Occipital lobe (tissue), 2 donors: ENCODE measurements around the gene SPC24. TPM values are rescaled to one million over a fixed set of nuclear protein-coding genes. Genes with fewer than 3 reads are reported as not detected.
A peak's percentile ranks its signal among the peaks of the same experiment; 100 is the strongest.
"Not testable (repeated sequence)": the region's sequence is repeated elsewhere in the genome, so short reads cannot be mapped to it uniquely, and the experiment has no call there.

ENCODE experiments used
- DNase-seq: peaks from one replicate; lab custom pipeline; 2025; lab: John Stamatoyannopoulos, UW
- total RNA-seq: library from RNA; depleted of rRNA; stranded (reverse); fragments of >200 nt; gene quantifications from one replicate; pipeline ENCODE4 v1.2.3, GENCODE V29; 2014

SPC24 gene
- total RNA-seq, 1 donor from 2014 or later = 6.4 TPM

GRCh38 chr19:11131471-11131870 lies 24.1 kb downstream of the SPC24 start:
- no peak for DNase-seq

GRCh38 chr19:11130824-11131455 lies 24.6 kb downstream of the SPC24 start:
- DNase-seq = peak; percentile 43

- DNase-seq = no peak
These were observed 27.7 kb downstream of the SPC24 start for GRCh38 chr19:11127905-11128304.

- peak; percentile 29 for DNase-seq
These were observed 29.4 kb downstream of the SPC24 start for GRCh38 chr19:11125994-11126685.

GRCh38 chr19:11124157-11124556 lies 31.4 kb downstream of the SPC24 start:
- DNase-seq = not testable (repeated sequence)

GRCh38 chr19:11123114-11123513 lies 32.5 kb downstream of the SPC24 start:
- DNase-seq = no peak

- not testable (repeated sequence) for DNase-seq
These were observed 33.6 kb downstream of the SPC24 start for GRCh38 chr19:11121963-11122362.

- DNase-seq = no peak
These were observed 39.1 kb downstream of the SPC24 start for GRCh38 chr19:11116507-11116906.

GRCh38 chr19:11115895-11116446 lies 39.6 kb downstream of the SPC24 start:
- DNase-seq = no peak

- no peak for DNase-seq
These were observed 40.5 kb downstream of the SPC24 start for GRCh38 chr19:11115042-11115441.

GRCh38 chr19:11113140-11113708 lies 42.4 kb downstream of the SPC24 start:
- DNase-seq = no peak

- DNase-seq = no peak
These were observed 43.8 kb downstream of the SPC24 start for GRCh38 chr19:11111771-11112144.

GRCh38 chr19:11111117-11111770 lies 44.3 kb downstream of the SPC24 start:
- DNase-seq = no peak

GRCh38 chr19:11108746-11109145 lies 46.8 kb downstream of the SPC24 start:
- no peak for DNase-seq

- no peak for DNase-seq
These were observed 49.1 kb downstream of the SPC24 start for GRCh38 chr19:11106477-11106876.

- DNase-seq = no peak
These were observed 50.5 kb downstream of the SPC24 start for GRCh38 chr19:11105014-11105636.

- DNase-seq = not testable (repeated sequence)
These were observed 51.9 kb downstream of the SPC24 start for GRCh38 chr19:11103667-11104066.

- no peak for DNase-seq
These were observed 52.6 kb downstream of the SPC24 start for GRCh38 chr19:11102944-11103343.

- DNase-seq = no peak
These were observed 54.5 kb downstream of the SPC24 start for GRCh38 chr19:11101057-11101456.

GRCh38 chr19:11100049-11100448 lies 55.5 kb downstream of the SPC24 start:
- no peak for DNase-seq

- no peak for DNase-seq
These were observed 56.7 kb downstream of the SPC24 start for GRCh38 chr19:11098861-11099260.

GRCh38 chr19:11098327-11098726 lies 57.3 kb downstream of the SPC24 start:
- DNase-seq = no peak
